GM06990 (cell line): ENCODE results near the gene CREBL2.

ENCODE experiments used
- DNase-seq: peaks from one replicate; pipeline ENCODE4 v3.0.0-alpha.2; 2011; ENCODE audit not compliant: insufficient read length; ENCODE audit errors: extremely low read depth
- H3K27me3 ChIP-seq: replicated peaks from 2 replicates; pipeline ENCODE4 v1.6.0; 2011; ENCODE audit warnings: low read length; ENCODE audit not compliant: control insufficient read depth, insufficient read depth
- H3K36me3 ChIP-seq: 2 replicates; pipeline ENCODE4 v1.5.1; 2011; ENCODE audit warnings: low read length; ENCODE audit not compliant: control insufficient read depth, insufficient read depth
- H3K4me3 ChIP-seq: replicated peaks from 2 replicates; pipeline ENCODE4 v1.5.1; 2011; ENCODE audit warnings: low read depth, mild to moderate bottlenecking, control low read depth, low read length
- TF ChIP-seq, protein P1 (sequence below): IDR thresholded peaks from 2 replicates; pipeline ENCODE4 v1.5.1; 2011; ENCODE audit warnings: low read length, control low read depth, mild to moderate bottlenecking, inconsistent platforms; ENCODE audit not compliant: insufficient read depth, poor library complexity, severe bottlenecking

Gene CREBL2

DNA sequence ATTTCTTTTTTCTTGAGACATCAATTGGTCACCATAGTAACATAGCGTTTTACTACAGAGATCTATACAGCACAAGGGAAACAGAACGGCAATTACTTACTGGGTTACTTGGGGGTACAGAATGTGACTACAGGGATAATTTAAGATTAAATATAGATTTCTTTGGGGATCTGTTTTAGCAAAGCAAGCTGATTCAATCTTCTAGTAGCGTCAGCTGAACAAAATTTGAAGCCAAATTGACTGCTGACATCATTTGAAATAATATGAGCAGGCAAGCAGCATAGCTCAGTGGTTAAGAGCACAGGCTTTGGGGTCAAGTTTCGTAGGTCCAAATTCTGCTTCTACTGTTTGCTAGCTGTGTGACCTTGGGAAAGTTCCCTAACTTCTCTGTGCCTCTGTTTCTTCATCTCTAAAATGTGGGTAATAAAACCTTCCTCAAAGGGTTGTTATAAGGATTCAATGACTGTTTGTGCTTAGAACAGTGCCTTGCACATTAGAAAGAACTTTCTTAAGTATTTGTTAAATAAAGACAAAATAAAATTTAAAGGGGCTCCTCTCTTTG is 71.5 kb downstream of the CREBL2 start:
- Histone ChIP-seq H3K4me3 (no peak overlapping the region), H3K36me3 (no peaks in the 10 kb centered on the region), H3K27me3 (no peaks in the 10 kb centered on the region)
- TF ChIP-seq, protein P1, sequence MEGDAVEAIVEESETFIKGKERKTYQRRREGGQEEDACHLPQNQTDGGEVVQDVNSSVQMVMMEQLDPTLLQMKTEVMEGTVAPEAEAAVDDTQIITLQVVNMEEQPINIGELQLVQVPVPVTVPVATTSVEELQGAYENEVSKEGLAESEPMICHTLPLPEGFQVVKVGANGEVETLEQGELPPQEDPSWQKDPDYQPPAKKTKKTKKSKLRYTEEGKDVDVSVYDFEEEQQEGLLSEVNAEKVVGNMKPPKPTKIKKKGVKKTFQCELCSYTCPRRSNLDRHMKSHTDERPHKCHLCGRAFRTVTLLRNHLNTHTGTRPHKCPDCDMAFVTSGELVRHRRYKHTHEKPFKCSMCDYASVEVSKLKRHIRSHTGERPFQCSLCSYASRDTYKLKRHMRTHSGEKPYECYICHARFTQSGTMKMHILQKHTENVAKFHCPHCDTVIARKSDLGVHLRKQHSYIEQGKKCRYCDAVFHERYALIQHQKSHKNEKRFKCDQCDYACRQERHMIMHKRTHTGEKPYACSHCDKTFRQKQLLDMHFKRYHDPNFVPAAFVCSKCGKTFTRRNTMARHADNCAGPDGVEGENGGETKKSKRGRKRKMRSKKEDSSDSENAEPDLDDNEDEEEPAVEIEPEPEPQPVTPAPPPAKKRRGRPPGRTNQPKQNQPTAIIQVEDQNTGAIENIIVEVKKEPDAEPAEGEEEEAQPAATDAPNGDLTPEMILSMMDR = no peak
- DNase-seq = no peak

GRCh38 chr12:12683725-12684124 is 72.0 kb downstream of the CREBL2 start:
- no peak overlapping the region for H3K4me3 ChIP-seq
- TF ChIP-seq, protein P1 = no peak
- no peaks in the 10 kb centered on the region for H3K36me3 ChIP-seq

DNA sequence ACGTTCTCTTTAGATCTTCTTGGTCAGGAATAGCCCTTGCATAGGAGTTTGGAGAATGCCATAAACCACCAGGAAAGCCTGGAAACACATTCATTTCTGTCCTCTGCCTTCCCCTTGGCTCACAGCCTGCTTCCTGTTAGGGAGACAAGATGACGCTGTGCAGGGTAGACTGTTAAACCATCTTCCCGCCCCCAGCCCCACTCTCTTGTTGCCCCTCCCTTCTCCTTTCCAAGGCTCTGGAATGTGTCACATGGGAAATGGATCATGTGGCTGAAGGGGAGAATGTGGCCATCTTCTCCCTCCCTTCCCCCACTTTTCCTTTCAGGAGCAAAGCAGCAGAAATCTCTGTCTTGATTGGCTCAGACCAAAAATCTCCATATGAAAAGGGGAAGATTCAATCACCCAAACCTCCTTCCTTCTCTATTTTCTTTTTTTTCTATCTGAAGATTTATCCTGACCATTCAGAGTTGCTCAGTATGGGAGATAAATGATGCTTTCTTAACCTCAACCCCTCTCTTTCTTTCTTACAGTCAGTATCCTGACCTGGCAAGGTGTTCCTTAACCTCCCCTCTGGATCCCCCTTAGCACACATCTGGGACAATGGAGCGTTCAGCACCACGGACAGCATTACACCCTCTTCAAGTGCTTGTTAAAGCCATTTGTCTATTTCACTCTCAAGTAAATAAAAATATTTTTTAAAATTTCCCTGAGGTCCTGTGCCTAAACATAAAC is 72.9 kb downstream of the CREBL2 start:
- Histone ChIP-seq H3K27me3 (no peaks in the 10 kb centered on the region), H3K36me3 (no peaks in the 10 kb centered on the region), H3K4me3 (no peak overlapping the region)
- TF ChIP-seq, protein P1 = no peak
- DNase-seq = no peak

More at GRCh38 chr12:12683725-12684124, 72.0 kb downstream of the CREBL2 start:
- no peak for DNase-seq
- H3K27me3 ChIP-seq = no peaks in the 10 kb centered on the region

- Histone ChIP-seq H3K36me3 (no peaks in the 10 kb centered on the region), H3K4me3 (no peak overlapping the region), H3K27me3 (no peaks in the 10 kb centered on the region)
- TF ChIP-seq, protein P1 = no peak
- no peak for DNase-seq
These were observed 73.6 kb downstream of the CREBL2 start for GRCh38 chr12:12685305-12685704.

DNA sequence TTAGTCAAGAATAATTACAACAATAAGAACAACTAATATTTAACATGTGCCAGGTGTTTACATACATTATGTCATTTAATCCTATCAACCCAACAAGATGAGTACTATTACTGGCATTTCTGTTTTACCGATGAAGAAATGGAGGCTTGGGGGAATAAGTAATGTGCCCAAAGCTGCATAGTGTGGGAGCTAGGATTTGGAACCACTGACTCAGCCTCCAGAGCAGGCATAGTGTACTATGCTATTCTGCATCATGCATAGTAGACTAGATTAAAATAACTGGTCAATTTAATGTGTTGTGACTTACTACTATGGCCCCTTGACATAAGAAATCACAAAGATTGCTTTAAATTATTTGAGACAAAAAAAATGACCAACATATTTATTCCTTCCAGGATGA is 74.8 kb downstream of the CREBL2 start:
- DNase-seq = no peak
- no peaks in the 10 kb centered on the region for H3K36me3 ChIP-seq
- TF ChIP-seq, protein P1 = no peak
- H3K4me3 ChIP-seq = no peak overlapping the region
- no peaks in the 10 kb centered on the region for H3K27me3 ChIP-seq
